GM06990 (cell line): ENCODE data around the gene ATP6AP1.

ENCODE experiments used
- DNase-seq: peaks from one replicate; pipeline ENCODE4 v3.0.0-alpha.2; 2011; ENCODE audit not compliant: insufficient read length; ENCODE audit errors: extremely low read depth
- H3K27me3 ChIP-seq: replicated peaks from 2 replicates; pipeline ENCODE4 v1.6.0; 2011; ENCODE audit warnings: low read length; ENCODE audit not compliant: control insufficient read depth, insufficient read depth
- H3K36me3 ChIP-seq: 2 replicates; pipeline ENCODE4 v1.5.1; 2011; ENCODE audit warnings: low read length; ENCODE audit not compliant: control insufficient read depth, insufficient read depth
- H3K4me3 ChIP-seq: replicated peaks from 2 replicates; pipeline ENCODE4 v1.5.1; 2011; ENCODE audit warnings: low read depth, mild to moderate bottlenecking, control low read depth, low read length
- TF ChIP-seq, protein P1 (sequence below): IDR thresholded peaks from 2 replicates; pipeline ENCODE4 v1.5.1; 2011; ENCODE audit warnings: low read length, control low read depth, mild to moderate bottlenecking, inconsistent platforms; ENCODE audit not compliant: insufficient read depth, poor library complexity, severe bottlenecking

Gene ATP6AP1

DNA sequence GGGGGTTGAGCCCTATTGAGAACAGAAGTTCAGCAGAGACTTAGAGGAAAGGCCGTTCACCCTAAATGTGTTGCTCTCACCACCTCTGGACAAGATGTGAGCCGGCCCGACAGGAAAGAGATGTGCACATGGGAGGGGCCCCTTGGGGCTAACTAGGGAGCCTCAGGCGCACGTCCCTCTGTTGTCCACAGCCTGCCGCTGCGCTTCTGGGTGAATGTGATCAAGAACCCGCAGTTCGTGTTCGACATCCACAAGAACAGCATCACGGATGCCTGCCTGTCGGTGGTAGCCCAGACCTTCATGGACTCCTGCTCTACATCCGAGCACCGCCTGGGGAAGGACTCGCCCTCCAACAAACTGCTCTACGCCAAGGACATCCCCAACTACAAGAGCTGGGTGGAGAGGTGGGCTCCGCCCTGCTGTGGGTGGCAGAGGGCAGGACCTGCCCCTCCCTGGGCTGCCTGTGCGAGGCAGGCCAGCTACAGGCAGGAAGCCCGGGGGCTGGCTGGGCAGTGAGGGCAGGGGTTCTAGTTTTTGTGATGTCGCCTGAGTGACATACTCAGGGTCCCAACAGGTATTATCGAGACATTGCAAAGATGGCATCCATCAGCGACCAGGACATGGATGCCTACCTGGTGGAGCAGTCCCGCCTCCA is 42.6 kb downstream of the ATP6AP1 start:
- no peak for DNase-seq
- no peaks in the 10 kb centered on the region; the same call in 1 of the 2 replicates for H3K36me3 ChIP-seq
- H3K27me3 ChIP-seq = no peaks in the 10 kb centered on the region
- no peak overlapping the region for H3K4me3 ChIP-seq
- TF ChIP-seq, protein P1, sequence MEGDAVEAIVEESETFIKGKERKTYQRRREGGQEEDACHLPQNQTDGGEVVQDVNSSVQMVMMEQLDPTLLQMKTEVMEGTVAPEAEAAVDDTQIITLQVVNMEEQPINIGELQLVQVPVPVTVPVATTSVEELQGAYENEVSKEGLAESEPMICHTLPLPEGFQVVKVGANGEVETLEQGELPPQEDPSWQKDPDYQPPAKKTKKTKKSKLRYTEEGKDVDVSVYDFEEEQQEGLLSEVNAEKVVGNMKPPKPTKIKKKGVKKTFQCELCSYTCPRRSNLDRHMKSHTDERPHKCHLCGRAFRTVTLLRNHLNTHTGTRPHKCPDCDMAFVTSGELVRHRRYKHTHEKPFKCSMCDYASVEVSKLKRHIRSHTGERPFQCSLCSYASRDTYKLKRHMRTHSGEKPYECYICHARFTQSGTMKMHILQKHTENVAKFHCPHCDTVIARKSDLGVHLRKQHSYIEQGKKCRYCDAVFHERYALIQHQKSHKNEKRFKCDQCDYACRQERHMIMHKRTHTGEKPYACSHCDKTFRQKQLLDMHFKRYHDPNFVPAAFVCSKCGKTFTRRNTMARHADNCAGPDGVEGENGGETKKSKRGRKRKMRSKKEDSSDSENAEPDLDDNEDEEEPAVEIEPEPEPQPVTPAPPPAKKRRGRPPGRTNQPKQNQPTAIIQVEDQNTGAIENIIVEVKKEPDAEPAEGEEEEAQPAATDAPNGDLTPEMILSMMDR = no peak

DNA sequence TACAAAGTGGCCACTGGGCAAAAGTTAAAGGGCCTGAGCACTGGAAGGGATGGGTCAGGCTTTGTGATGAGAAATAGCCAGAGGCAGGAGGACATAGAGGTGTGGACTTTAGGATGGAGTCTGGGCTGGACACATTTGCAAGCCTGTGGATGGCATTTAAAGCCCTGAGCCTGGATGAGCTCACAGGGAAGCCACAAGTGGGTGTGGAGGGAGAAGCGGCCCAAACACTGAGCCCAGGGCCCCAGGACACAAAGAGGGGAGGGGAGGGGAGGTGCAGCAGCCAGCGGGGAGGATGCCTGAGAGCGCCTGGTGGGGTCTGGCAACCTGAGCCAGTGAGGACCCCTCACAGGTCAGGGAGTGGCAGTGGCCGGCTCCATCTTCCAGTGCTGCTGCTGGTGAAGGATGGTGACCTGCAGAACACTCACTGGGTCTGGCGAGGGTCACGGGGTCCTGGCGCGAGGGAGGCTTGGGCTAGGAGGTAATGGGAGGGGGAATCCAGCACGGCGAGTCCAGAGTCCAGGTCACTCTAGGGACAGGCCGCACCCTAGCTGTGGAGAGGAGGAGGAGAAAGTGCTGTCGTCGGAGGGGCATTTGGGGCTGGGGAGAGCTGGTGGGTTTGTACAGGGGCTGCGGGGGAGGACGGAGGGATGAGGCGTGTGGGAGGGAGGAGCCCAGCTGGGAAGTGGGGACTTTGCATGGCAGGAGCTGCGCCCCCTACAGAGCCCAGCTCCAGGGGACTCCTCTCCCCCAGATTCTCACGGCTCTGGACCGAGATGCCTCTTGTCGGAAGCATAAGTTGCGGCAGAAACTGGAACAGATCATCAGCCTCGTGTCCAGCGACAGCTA is 43.6 kb downstream of the ATP6AP1 start:
- H3K4me3 ChIP-seq = no peak overlapping the region
- no peaks in the 10 kb centered on the region; the same call in 1 of the 2 replicates for H3K36me3 ChIP-seq
- TF ChIP-seq, protein P1 = no peak
- no peaks in the 10 kb centered on the region for H3K27me3 ChIP-seq
- no peak for DNase-seq

DNA sequence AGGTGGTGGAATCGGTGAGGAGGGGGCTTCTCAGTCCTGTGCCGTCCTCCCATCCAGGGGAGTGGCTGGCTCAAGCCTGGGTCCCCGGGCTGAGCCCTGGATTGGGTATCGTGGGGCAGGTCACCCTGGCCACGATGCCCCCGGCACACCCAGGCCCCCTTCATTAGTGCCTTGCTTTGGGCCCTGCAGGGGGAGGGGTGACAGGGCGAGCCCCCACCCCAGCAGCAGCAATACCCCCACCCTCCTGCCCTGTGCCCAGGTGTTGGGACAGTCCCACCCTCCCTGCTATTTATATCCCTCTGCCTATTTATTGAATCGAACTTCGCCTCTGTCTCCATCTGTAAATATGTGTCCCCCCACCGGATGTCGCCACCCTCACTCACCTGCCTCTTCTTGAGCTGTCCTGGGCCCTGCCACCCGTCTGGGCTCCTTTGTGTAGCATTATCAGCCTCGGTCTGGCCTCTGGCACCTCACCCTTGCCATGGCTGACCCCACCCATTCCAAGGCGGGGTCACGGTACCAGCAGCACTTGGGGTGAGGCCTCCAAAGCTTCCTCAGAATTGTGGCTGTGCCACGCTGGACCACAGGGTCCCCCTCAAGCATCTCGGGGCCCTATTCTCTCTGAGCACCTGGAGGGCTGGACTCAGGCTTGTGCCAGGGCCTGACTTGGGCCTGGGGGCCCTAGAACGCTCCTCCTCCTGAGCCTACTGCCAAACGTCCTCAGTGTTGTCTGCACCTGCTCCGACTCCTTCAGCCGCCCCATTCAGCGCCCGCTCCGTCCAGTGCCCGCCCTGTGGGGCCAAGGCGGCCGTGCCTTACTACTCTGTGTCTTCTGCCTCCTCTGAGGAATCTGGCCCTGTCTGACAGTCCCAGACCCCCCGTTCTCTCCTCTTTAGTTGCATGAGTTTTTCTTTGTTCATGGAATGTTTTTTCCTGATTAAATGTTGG is 44.5 kb downstream of the ATP6AP1 start:
- TF ChIP-seq, protein P1 = no peak
- no peaks in the 10 kb centered on the region for H3K27me3 ChIP-seq

DNA sequence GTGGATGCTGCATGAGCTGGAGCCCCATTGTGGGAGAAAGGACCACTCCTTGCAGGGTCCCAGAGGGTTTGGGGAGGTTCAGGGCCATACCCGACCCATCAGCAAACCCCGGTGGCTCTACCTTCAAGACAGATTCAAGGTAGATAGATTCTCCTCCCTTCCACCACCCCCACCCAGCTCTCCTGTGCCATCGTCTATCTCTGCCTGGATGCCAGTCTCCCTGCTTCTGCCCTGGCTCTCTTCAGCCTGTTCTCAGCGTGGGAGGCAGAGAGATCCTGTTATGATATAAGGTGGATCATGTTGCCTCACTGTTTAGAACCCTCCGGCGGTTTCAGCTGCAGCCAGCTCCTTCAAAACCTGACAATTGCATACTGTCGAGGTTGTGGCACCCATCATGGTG is 45.2 kb downstream of the ATP6AP1 start:
- H3K36me3 ChIP-seq = no peaks in the 10 kb centered on the region; the same call in 1 of the 2 replicates
- no peaks in the 10 kb centered on the region for H3K27me3 ChIP-seq
- TF ChIP-seq, protein P1 = no peak
- H3K4me3 ChIP-seq = no peak overlapping the region
- no peak for DNase-seq

More for the DNA sequence above, 44.5 kb downstream of the ATP6AP1 start:
- H3K4me3 ChIP-seq = no peak overlapping the region
- no peak for DNase-seq
- no peaks in the 10 kb centered on the region; the same call in 1 of the 2 replicates for H3K36me3 ChIP-seq

DNA sequence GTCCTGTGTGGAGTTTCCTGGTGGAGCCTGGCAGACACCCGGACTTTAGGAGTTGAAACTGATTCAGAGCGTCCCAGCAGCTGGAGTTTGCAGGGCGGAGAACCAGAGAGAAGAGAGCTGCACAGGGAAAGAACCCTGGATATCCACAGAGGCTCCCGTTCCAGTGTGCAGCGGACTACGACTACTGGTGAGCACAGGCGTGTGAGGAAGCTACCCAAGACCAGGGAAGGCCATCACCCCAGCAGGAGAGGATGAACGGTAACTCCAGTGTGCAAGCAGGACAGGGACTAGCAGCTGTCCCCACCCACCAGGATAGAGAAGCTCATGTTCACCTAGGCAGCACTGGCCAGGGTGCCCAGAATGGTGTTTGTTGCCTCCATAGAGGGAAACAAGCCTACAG is 48.3 kb downstream of the ATP6AP1 start:
- no peak overlapping the region for H3K4me3 ChIP-seq
- TF ChIP-seq, protein P1 = no peak
- DNase-seq = no peak
- H3K36me3 ChIP-seq = no peaks in the 10 kb centered on the region
- no peaks in the 10 kb centered on the region for H3K27me3 ChIP-seq
